Upper lobe of left lung (tissue), 6 donors: Measurements from ENCODE around the gene ZNF653. TPM values are rescaled to one million over a fixed set of nuclear protein-coding genes. Genes with fewer than 3 reads are reported as not detected.

Experiments
- ATAC-seq, 2 donors: fragments of 200-7000 bp; cut with Tn5 transposase; one replicate each; pipeline ENCODE4 v1.9.1; 2022; ENCODE audit warnings: mild to moderate bottlenecking in 2 of 2, moderate library complexity in 2 of 2; ENCODE audit not compliant: low FRiP score in 2 of 2
- DNase-seq, 2 donors: peaks; one replicate each; pipeline ENCODE4 v3.0.0-alpha.2; 2019 to 2020
- H3K27ac ChIP-seq, 4 donors: fragments of 200-600 bp; sonication (generic); one replicate each; pipeline ENCODE4 v1.5.1; 2016 to 2019
- H3K27me3 ChIP-seq, 4 donors: fragments of 200-600 bp; sonication (generic); one replicate each; pipeline ENCODE4 v1.5.1; 2017 to 2019
- H3K36me3 ChIP-seq, 4 donors: fragments of 200-600 bp; sonication (generic); one replicate each; pipeline ENCODE4 v1.5.1; 2016 to 2019
- H3K4me1 ChIP-seq, 4 donors: fragments of 200-600 bp; sonication (generic); one replicate each; pipeline ENCODE4 v1.5.1; 2018 to 2019
- H3K4me3 ChIP-seq, 4 donors: fragments of 200-600 bp; sonication (generic); one replicate each; pipeline ENCODE4 v1.5.1; 2017 to 2019; ENCODE audit warnings: mild to moderate bottlenecking in 2 of 4, moderate library complexity in 1 of 4
- H3K9me3 ChIP-seq, 4 donors: fragments of 200-600 bp; sonication (generic); one replicate each; pipeline ENCODE4 v1.5.1; 2018 to 2019
- CTCF ChIP-seq, 6 experiments: fragments of 450-650 bp in 4 of 6; fragments of 200-600 bp in 2 of 6; sonication (generic) in 2 of 6; IDR thresholded peaks; one replicate each; pipeline ENCODE4 v1.5.1; 2016 to 2019; ENCODE audit warnings: antibody characterized with exemption in 6 of 6
- EP300 ChIP-seq, 4 donors: sonication (generic); formaldehyde crosslinking; IDR thresholded peaks; one replicate each; pipeline ENCODE4 v1.5.1; 2017; ENCODE audit warnings: antibody characterized with exemption in 4 of 4, control low read depth in 2 of 4
- POLR2A ChIP-seq, 4 donors: fragments of 450-650 bp; IDR thresholded peaks; one replicate each; pipeline ENCODE4 v1.5.1; 2016 to 2017; ENCODE audit warnings: antibody characterized with exemption in 4 of 4, mild to moderate bottlenecking in 2 of 4
- POLR2AphosphoS5 ChIP-seq, 2 donors: sonication (generic); formaldehyde crosslinking; IDR thresholded peaks; one replicate each; pipeline ENCODE4 v1.5.1; 2017; ENCODE audit warnings: antibody characterized with exemption in 2 of 2
- WGBS, 2 donors: methylation state at CpG; one replicate each; pipeline ENCODE4 v1.1.5; 2017 to 2018; 5-methylcytosine and 5-hydroxymethylcytosine counted together
- total RNA-seq, 6 donors: library from RNA; depleted of rRNA in 4 of 6; stranded (reverse); fragments of >200 nt in 4 of 6; gene quantifications; one replicate each; pipeline versions ENCODE4 v1.1.0 to v1.2.1, GENCODE V29; 2016 to 2021
- donor health status: DM: no; HTN: no; CAD: no; lungs with moderate emphysema.
- donor health status: DM: no; HTN: yes; CAD: no; lungs with severe emphysema.

Gene ZNF653
- 10 to 100 TPM in 3 of 6 donors, 1 to 10 TPM in 3; 6.8 to 30.4 (median 10.3) TPM for total RNA-seq

- DNase-seq, result peak; percentile 88 to 98
- H3K4me3 ChIP-seq, result peak within 1 kb of the TSS; percentile 70 to 100 (median 89)
- peak; percentile 88 to 95 for ATAC-seq
- peaks cover 10 to 20% (median 15%) of the 10 kb centered on the region in 4 donors for H3K4me1 ChIP-seq
- WGBS, 2 donors, result 0% methylated on average over 14 of the region's 65 CpGs
- H3K9me3 ChIP-seq, result no peaks in the 10 kb centered on the region
- no peaks in the 10 kb centered on the region for H3K27me3 ChIP-seq
- peak within 1 kb of the TSS; percentile 90 to 97 (median 92) for H3K27ac ChIP-seq
- H3K36me3 ChIP-seq, result peaks cover 0 to 6% (median 0%) of the 10 kb centered on the region in 4 donors
- TF ChIP-seq POLR2A (IDR thresholded peaks at IDR 0.05) (peak in 1 of 4 donors; percentile 63), POLR2AphosphoS5 (IDR thresholded peaks at IDR 0.05) (peak in 1 of 2 donors; percentile 39), CTCF (IDR thresholded peaks at IDR 0.05) (peak in 1 of 6 experiments; percentile 12), EP300 (IDR thresholded peaks at IDR 0.05) (no peak)
These were observed at the start of gene ZNF653 for GRCh38 chr19:11505504-11506100. TSS of gene ZNF653 (minus strand) at chr19:11505839. CDS start at chr19:11505786, 53 bp downstream.

GRCh38 chr19:11555246-11555645 lies 49.6 kb upstream of the ZNF653 start:
- TF ChIP-seq EP300 (IDR thresholded peaks at IDR 0.05), result no peak
- no peak for TF ChIP-seq CTCF (IDR thresholded peaks at IDR 0.05)
- no peak for TF ChIP-seq POLR2AphosphoS5 (IDR thresholded peaks at IDR 0.05)
- no peak for TF ChIP-seq POLR2A (IDR thresholded peaks at IDR 0.05)
- no peak for DNase-seq
- no peaks in the 10 kb centered on the region for H3K27me3 ChIP-seq
- peaks cover 19 to 24% (median 22%) of the 10 kb centered on the region in 4 donors for H3K4me1 ChIP-seq
- 78 to 83% methylated on average over 5 to 6 of the region's 6 CpGs for WGBS, 2 donors
- no peaks in the 10 kb centered on the region for H3K9me3 ChIP-seq
- H3K36me3 ChIP-seq, result peaks cover 7 to 42% (median 30%) of the 10 kb centered on the region in 4 donors
- no peak overlapping the region for H3K4me3 ChIP-seq
- no peak for ATAC-seq
- no peak overlapping the region for H3K27ac ChIP-seq

GRCh38 chr19:11554160-11554559 lies 48.5 kb upstream of the ZNF653 start:
- DNase-seq (no peak), ATAC-seq (no peak)
- H3K27me3 ChIP-seq, result no peaks in the 10 kb centered on the region
- H3K36me3 ChIP-seq, result peaks cover 7 to 42% (median 30%) of the 10 kb centered on the region in 4 donors
- no peaks in the 10 kb centered on the region for H3K9me3 ChIP-seq
- WGBS, 2 donors, result 73 to 89% methylated on average over 6 to 12 of the region's 12 CpGs
- H3K4me3 ChIP-seq, result no peak overlapping the region
- H3K4me1 ChIP-seq, result peaks cover 11 to 15% (median 13%) of the 10 kb centered on the region in 4 donors
- TF ChIP-seq POLR2A (IDR thresholded peaks at IDR 0.05) (no peak), EP300 (IDR thresholded peaks at IDR 0.05) (no peak), POLR2AphosphoS5 (IDR thresholded peaks at IDR 0.05) (no peak), CTCF (IDR thresholded peaks at IDR 0.05) (no peak)
- H3K27ac ChIP-seq, result no peak overlapping the region

GRCh38 chr19:11552666-11553372 lies 47.2 kb upstream of the ZNF653 start:
- 79 to 86% methylated on average over 13 to 18 of the region's 20 CpGs for WGBS, 2 donors
- H3K4me1 ChIP-seq, result peaks cover 2 to 9% (median 6%) of the 10 kb centered on the region in 4 donors
- no peak for ATAC-seq

More at GRCh38 chr19:11552666-11553372, 47.2 kb upstream of the ZNF653 start:
- TF ChIP-seq EP300 (IDR thresholded peaks at IDR 0.05), result no peak
- no peak for TF ChIP-seq POLR2A (IDR thresholded peaks at IDR 0.05)
- no peak for TF ChIP-seq CTCF (IDR thresholded peaks at IDR 0.05)
- no peak for TF ChIP-seq POLR2AphosphoS5 (IDR thresholded peaks at IDR 0.05)
- Histone ChIP-seq H3K27me3 (no peaks in the 10 kb centered on the region), H3K4me3 (no peak overlapping the region), H3K27ac (no peak overlapping the region), H3K9me3 (no peaks in the 10 kb centered on the region), H3K36me3 (peaks cover 7 to 42% (median 30%) of the 10 kb centered on the region in 4 donors)
- no peak for DNase-seq
